ENCODE results near the gene ALG14. TPM values are rescaled to one million over a fixed set of nuclear protein-coding genes. Genes with fewer than 3 reads are reported as not detected.

The ALG14 gene
- total and polyA plus RNA-seq, 2 donors (not counting 3 experiments of a cell fraction or from before 2014, with no cell fraction given) = 2.6 to 8.6 TPM

DNA sequence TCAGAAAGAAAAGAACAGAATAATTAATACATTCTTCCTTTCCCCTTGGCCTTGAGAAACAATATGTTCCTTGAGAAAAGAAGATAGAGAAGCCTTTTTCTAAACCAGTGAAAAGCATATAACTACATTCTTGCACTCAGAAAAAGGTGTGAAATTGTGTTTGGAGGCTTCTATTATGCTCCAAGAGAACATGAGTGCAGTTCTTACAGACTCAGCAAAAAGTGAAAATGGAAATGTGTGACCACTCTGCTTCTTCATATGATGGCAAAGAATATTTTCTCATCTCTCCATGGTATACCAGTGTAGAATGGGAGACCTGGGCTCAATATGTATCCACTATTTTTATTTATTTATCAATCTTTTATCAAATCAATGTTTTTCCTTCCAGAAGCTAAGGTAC is 43.2 kb downstream of the ALG14 start:
- Histone ChIP-seq H3K9me3 (replicated peaks; ENCODE audit: control insufficient read depth, insufficient read depth, low read length) (no peaks in the 10 kb centered on the region), H3K4me1 (ENCODE audit: control insufficient read depth, extremely low read depth, insufficient read depth, low read length) (peaks cover 11% of the 10 kb centered on the region), H3K79me2 (ENCODE audit: control insufficient read depth, insufficient read depth, low read length) (no peaks in the 10 kb centered on the region), H3K27ac (ENCODE audit: insufficient read depth, low read depth, low read length) (no peak overlapping the region), H3K4me2 (ENCODE audit: insufficient read depth, low read length) (no peak overlapping the region), H3K4me3 (replicated peaks in 1 of 3; ENCODE audit: insufficient read depth in 1 of 3, low read depth in 1 of 3, low read length in 3 of 3) (no peak overlapping the region), H3K27me3 (ENCODE audit: control insufficient read depth in 2 of 2, insufficient read depth in 2 of 2, low read length in 2 of 2) (no peaks in the 10 kb centered on the region), H3K9me1 (replicated peaks; ENCODE audit: control insufficient read depth, extremely low read depth, insufficient read depth, low read length) (no peaks in the 10 kb centered on the region), H3K36me3 (ENCODE audit: control insufficient read depth in 2 of 2, extremely low read depth in 1 of 2, insufficient read depth in 2 of 2, low read length in 2 of 2) (no peaks in the 10 kb centered on the region), H2AFZ (ENCODE audit: low read depth, low read length) (no peak overlapping the region), H4K20me1 (replicated peaks; ENCODE audit: control insufficient read depth, extremely low read depth, insufficient read depth, low read length) (no peaks in the 10 kb centered on the region), H3K9ac (replicated peaks; ENCODE audit: extremely low read depth, insufficient read depth, low read length) (no peak overlapping the region)
- POLR2A ChIA-PET = no interaction called here
- FAIRE-seq (no peak), DNase-seq (ENCODE audit: low read depth, low spot score) (no peak)
- CTCF ChIA-PET = interaction anchor here (1.1 to 3.0 kb wide), 4 partner anchors 12 to 175 kb away, joined by 3 to 11 read pairs (median 10); partner anchors contain the start of gene CNN3
- intact Hi-C loops (cut with micrococcal nuclease) (no loop called here), dilution Hi-C loops (cut with MboI; ENCODE audit: extremely low pct_ligation_motif_present, low sequenced_read_pairs) (loop anchor here (25.0 kb wide), 1 partner anchor 117 kb away; no protein-coding TSS in a partner anchor)
- no peak for TF ChIP-seq JUN (IDR thresholded peaks at IDR 0.05; ENCODE audit: borderline replicate concordance, insufficient read depth, insufficient read length, low read depth)
- TF ChIP-seq, protein P1, sequence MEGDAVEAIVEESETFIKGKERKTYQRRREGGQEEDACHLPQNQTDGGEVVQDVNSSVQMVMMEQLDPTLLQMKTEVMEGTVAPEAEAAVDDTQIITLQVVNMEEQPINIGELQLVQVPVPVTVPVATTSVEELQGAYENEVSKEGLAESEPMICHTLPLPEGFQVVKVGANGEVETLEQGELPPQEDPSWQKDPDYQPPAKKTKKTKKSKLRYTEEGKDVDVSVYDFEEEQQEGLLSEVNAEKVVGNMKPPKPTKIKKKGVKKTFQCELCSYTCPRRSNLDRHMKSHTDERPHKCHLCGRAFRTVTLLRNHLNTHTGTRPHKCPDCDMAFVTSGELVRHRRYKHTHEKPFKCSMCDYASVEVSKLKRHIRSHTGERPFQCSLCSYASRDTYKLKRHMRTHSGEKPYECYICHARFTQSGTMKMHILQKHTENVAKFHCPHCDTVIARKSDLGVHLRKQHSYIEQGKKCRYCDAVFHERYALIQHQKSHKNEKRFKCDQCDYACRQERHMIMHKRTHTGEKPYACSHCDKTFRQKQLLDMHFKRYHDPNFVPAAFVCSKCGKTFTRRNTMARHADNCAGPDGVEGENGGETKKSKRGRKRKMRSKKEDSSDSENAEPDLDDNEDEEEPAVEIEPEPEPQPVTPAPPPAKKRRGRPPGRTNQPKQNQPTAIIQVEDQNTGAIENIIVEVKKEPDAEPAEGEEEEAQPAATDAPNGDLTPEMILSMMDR (IDR thresholded peaks at IDR 0.05; ENCODE audit: extremely low read depth in 1 of 2, insufficient read depth in 1 of 2, low read depth in 1 of 2, low read length in 2 of 2) = no peak
- TF ChIP-seq FOS (IDR thresholded peaks at IDR 0.05; ENCODE audit: borderline replicate concordance, insufficient read depth, low read length) = no peak
- TF ChIP-seq POLR2A (IDR thresholded peaks at IDR 0.05; ENCODE audit: low read depth, low read length) = no peak
- TF ChIP-seq, protein P2, sequence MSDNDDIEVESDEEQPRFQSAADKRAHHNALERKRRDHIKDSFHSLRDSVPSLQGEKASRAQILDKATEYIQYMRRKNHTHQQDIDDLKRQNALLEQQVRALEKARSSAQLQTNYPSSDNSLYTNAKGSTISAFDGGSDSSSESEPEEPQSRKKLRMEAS (IDR thresholded peaks at IDR 0.05; ENCODE audit: insufficient read depth, insufficient read length) = no peak
- TF ChIP-seq EZH2 (IDR thresholded peaks at IDR 0.05; ENCODE audit: borderline replicate concordance, low read depth, low read length, severe bottlenecking) = no peak
- no peak for TF ChIP-seq GATA2 (IDR thresholded peaks at IDR 0.05; ENCODE audit: insufficient read depth, insufficient read length, low read depth, low read length)
- no peak for TF ChIP-seq MYC (IDR thresholded peaks at IDR 0.05; ENCODE audit: low read depth, low read length)
- TF ChIP-seq POLR2AphosphoS5 (IDR thresholded peaks at IDR 0.05; ENCODE audit: insufficient read depth, low read depth, low read length) = no peak
- BruUV-seq (replicated peaks) = no TSS peak

Data from endothelial cell of umbilical vein (primary cell).